Fibroblast of skin of scalp (primary cell): ENCODE data around the gene NDUFAF5.

ENCODE experiments used
- DNase-seq: peaks from one replicate; pipeline ENCODE4 v3.0.0-alpha.2; 2013

NDUFAF5 gene

DNA sequence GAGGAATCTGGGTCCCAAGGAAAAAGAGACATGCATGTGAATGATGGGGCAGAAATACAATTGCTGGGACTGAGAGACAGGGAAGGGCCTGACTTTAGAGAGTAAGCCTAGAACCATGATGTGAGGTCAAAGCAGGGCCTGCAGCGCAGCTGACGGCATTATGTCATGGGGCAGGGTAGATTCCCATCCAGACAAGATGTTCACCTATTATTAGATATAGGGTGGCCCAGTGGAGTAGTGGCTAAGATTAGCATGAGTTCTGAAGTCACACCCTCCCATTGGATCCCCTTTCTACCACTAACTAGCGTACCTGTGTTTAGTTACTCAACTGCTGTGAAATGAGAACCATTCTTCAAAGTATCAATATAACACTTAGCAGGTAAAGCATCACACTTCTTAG, 39.6 kb downstream of the NDUFAF5 start:
- no peak for DNase-seq

DNA sequence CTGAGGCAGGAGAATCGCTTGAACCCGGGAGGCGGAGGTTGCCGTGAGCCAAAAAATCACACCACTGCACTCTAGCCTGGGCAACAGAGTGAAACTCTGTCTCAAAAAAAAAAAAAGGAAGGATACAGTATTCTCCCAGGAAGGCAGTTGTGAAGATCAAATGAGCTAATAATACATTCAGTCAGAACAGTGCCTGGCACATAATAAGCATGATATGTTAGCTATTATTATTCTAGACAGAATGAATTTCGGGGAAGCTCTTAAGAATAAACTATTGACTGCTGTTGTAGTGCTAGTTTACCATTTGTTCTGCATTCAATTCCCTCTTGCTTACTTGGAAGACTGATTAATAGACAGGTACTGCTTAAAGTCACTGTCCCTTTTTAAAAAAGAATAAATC, 40.6 kb downstream of the NDUFAF5 start:
- DNase-seq, result no peak

DNA sequence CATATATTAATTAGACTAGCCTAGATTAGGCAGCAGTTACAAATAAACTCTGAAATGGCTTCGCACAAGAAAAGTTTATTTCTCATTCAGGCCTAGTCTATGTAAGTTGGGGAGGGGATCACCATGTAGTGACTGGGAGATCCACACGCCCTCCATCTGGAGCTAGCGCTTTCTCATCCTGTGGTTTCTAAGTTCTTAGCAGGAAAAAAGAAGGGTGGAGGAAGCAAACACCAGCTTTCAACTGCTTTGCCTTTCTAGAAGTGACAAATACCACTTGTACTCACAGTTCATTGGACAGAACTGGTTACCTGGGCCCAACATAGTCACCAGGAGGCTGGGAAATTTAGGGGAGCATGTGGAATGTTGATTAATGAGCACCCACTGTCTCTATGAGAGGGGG, 46.6 kb downstream of the NDUFAF5 start:
- no peak for DNase-seq

DNA sequence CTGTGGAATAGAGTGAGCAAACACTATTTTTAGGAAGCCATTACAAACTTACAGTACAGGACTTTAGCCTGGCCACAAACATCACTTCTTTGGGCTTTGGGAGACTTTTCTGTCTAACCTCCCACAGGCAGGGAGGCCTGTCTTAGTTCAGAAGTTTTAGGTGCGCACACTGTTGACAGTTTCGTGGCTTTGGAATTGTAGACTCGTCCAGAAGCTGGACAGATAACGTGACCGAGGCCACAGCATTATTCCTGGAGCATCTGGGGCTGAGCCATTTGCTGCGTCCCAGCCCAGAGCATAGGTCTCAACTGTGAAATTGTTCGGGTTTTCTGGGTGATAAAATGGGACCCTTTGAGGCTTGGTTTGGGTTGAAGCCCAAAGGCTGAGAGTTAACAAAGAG, 53.8 kb downstream of the NDUFAF5 start:
- DNase-seq, result no peak

DNA sequence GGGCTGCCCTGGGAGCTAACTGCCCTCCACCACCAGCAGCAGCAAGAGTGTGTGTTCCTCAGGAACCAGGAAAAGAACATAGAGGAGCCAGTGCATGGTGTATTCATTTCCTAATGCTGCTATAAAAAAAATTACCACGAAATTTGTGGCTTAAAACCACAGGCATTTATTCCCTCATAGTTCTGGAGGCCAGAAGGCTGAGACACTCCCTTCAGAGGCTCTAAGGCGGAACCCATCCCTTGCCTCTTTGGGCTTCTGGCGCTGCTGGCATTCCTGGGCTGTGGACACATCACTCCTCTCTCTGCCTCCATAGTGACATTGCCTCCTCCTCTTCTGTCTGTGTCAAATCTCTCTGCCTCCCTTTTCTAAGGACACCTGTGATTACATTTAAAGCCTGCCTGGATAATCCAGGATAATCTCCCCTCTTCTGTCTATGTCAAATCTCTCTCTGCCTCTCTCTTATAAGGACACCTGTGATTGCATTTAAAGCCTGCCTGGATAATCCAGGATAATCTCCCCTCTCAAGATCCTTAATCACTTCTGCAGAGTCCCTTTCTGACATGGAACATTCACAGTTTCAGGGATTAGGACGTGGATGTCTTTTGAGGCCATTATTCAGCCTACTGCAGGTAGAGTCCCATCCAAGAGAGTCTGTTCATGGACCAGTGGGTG, 54.7 kb downstream of the NDUFAF5 start:
- peak; percentile 95 for DNase-seq

DNA sequence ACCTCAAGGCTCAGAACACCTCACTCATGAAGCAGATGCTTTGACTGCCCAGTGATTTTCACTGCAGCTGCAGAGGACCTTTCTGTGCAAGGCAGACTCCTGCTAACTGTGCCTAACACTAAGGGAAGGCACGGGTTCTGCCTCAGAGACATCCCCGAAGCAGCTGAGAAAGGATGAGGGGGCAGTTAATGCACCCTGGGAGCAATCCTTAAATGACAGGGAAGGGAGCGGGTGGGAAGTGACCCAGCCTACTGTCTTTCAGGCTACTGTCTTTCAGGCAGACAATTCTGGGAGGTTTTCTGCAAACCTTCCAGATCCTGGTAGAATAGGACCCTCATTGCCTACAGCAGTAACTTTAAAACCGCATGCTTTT, 55.3 kb downstream of the NDUFAF5 start:
- DNase-seq, result no peak

DNA sequence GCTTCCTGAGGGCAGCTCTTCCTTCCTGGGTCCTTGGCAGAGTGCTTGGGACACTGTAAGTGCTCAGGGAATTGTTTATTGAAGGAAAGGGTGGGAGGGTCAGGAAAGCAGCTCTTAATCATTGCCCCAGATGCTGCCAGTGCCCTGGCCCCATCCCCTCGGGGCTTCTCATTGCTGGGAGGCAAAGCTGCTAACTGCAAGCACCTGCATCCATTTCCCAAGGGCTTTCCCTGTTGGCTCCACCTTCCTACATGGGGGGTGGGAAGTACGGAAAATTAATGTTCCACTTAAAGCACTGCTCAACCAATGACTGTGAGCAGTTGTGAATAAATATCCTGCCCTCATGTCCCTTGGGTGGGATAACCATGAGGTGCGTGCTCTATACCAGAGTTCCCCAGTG, 56.4 kb downstream of the NDUFAF5 start:
- no peak for DNase-seq

DNA sequence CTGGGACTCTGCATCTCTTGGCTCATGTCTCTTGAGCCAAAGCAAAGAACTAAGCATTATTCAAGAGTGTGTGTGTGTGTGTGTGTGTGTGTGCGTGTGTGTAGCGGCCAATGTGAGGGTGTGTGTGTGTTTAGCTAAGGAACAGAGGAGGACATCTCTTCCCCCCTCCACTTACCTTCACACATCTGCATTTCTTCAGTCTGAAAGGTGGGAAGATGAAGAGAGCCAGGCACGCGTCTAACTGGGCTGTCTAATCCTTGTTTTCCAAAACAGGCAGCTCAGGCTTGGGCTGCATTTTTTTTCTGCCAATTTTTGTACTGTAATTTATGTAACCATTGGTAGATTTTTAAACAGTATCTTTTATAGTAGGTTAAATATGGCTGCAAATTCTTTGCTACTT, 59.5 kb downstream of the NDUFAF5 start:
- DNase-seq, result no peak

DNA sequence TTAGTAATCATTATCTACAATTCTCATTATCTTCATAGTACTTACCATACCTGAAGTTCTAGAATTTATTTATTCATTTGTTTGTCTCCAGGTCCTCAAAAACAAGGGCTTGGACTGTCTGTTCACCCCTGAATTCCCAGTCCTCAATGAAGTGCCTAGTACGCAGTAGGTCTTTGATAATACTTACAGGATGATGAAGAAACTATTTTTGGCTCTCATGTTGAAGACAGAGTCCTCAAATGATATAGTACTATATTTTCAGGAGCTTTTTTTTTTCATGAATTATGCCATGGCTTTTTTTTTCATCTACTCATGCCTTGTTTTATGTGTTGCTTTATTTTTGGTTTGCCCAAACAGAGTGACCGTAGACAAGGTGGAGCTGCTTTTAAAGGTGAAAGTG, 66.5 kb downstream of the NDUFAF5 start:
- no peak for DNase-seq

DNA sequence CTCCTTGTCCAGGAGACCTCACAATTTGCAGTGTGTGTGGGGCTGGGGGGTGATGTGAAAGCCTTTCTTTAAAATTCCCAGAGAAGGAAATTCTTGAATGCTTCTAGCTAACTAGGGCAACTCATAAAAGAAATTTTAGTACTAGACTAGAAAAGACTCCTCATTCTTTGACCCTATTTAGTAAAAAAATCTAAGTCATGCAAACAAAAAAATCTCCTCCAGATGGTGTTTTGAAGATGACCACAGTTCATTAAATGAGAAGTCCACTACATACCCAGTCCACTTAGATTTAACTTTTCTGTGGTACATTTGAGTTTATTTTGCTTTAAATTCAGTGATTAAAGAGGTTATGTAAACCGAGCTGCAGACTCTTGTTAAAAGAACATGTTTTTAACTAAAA, 67.5 kb downstream of the NDUFAF5 start:
- peak; percentile 71 for DNase-seq

DNA sequence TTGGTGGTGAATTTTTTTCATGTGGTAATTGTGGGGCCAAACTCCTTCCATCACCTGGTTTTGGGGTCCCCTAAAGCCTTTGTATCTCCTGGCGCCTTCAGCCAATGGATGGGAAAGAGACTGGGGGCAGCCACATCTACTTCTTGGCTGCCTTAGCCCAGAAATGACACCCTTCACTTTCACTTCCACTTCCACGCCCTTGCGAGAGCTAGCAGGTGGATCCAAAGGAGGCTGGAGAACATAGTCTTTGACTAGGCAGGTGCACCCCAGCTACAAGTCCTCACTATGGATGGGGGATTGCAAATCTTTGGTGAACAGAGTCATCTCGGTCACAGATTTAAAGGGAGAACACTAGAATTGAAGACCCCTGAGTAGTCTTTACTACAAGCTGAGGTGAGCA, 70.8 kb downstream of the NDUFAF5 start:
- DNase-seq, result no peak

DNA sequence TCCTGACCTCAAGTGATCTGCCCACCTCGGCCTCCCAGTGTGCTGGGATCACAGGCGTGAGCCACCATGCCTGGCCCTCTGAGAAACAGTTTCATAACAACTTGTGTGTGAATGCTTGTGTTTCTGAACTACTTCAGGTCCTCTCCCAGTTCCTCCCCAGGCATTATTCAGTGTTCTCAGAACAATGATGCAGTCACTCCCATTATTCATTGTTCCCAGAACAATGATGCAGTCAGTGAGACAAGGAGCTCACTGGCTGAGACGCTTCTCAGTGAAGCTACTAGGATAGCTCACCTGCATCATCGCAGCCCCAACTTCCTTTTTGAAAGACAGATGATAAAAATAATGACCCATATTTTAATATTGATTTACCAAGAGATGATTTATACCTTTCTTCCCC, 71.5 kb downstream of the NDUFAF5 start:
- DNase-seq, result no peak

DNA sequence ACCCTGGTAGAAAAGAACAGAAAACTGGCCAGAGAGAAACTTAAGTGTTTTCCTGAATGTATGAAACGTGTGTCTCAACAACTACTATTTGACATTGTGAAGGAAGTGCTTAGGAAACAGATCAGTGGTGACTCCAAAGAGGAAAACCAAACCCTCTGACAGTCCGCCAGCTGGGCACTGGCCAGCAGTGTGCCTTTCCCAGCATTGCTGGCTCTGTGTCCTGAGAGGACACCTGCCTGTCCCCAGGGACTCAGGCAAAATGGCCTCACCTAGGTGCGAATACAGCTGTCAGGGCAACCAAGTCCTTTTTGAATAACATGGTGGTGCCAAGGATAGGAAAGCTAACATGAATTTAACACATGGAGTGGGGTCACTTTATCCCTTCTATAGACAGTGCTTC, 72.5 kb downstream of the NDUFAF5 start:
- no peak for DNase-seq

DNA sequence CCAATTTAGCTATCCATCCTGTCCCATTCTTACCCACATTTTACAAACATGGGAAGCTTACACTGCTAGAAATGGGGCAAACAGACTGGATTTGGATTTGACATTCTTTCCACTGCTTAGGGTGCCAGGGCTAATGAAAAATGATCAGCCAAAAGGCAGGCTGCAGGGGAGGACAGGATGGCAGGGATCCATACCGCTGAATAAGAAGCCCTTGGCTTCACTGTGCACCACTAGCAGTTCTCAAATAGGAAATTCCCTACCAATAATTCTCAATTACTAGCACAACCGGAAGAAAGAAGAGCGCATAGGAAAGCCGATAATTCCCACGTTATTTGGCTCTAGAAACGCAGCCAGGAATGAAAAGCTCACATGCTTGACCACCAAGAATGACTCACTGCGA, 73.1 kb downstream of the NDUFAF5 start:
- no peak for DNase-seq

DNA sequence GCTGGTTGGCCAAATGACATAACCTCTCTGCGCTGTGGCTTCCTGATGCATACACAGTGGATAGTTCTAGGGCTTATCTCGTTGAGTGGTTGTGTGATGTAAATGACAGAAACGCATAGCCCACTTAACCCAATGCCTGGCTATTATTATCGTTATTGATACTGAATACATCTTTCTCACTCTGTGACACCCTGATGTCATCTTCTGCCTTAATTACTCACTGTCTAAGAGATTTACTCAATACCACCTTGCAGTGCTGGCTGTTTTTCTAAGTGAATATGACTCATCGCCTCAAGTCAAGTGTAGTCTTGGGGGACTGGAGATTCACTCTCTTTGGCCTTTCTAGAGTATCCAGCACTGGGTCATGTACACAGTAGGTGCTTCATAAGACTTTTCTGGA, 73.6 kb downstream of the NDUFAF5 start:
- DNase-seq, result no peak

DNA sequence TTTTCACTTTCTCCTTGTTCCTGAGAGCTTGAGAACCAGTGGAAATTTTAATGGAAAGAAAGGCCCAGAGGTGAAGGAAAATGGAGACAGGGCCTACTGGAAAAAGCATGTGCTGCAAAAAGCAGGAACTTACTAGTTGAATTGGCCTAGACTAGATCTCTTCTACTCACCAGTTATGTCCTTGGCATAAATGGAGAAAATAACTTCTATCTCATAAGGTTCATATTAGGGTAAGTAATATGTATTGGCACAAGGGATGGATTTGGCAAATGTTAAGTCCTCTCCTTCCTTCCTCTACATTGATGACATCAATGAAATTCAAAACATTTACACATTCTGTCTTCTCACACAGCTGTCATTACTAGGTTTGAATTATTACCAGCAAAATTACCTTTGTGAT, 74.0 kb downstream of the NDUFAF5 start:
- DNase-seq, result no peak

DNA sequence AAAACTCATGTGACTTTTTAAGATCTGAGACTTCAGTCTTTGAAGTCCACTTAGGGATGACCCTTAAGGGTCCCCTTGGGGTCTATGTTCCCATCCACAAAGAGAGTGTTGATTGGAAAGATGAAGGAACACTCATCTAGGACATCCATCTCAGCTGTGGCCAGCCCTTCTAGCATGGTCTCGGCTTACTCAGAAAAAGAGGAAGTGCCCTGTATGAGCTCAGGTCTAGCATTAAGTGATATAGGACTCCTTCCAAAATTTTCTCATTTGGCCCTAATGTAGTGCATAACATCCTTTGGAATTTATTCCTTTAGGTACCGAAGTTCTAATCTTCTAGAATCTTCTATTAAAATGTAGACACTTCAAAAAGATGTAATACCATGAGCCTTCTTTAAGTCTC, 77.4 kb downstream of the NDUFAF5 start:
- no peak for DNase-seq

DNA sequence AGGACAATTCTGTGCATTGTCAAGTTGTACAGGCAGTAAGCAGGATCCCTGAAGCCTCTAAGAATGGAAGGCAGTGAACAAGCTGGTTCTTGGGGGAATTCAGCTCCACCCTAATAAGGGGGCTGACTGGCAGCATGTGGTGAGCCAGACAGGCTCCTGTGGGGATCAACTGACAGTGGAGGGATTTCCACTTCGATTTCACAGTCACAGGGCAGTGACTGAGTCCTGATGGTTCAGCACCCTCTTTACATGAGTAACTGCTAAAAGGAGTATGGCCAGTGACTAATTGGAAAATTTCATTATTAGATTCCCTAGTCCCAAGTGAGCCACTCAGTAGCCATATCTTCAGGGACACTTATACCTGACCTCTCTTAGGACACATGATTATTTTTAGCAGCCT, 78.4 kb downstream of the NDUFAF5 start:
- DNase-seq, result no peak

DNA sequence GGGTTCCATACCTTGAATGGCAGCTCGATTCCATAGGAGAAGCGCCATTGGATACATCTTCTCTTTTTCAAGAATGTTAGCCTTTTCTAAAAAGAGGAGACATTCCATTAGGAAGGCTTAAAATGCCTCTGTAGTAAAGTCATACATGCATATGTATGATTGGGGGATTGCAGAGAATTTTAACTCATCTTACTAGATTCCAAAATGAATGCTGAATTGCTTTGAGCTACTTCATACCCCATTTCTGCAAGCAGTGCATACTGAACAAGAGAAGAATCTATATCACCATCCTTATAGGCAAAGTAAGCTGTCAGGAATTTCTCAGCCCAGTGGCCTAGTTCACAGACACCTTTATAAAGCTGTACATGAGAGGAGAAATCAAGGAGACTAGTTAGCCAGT, 80.3 kb downstream of the NDUFAF5 start:
- DNase-seq, result peak; percentile 78

DNA sequence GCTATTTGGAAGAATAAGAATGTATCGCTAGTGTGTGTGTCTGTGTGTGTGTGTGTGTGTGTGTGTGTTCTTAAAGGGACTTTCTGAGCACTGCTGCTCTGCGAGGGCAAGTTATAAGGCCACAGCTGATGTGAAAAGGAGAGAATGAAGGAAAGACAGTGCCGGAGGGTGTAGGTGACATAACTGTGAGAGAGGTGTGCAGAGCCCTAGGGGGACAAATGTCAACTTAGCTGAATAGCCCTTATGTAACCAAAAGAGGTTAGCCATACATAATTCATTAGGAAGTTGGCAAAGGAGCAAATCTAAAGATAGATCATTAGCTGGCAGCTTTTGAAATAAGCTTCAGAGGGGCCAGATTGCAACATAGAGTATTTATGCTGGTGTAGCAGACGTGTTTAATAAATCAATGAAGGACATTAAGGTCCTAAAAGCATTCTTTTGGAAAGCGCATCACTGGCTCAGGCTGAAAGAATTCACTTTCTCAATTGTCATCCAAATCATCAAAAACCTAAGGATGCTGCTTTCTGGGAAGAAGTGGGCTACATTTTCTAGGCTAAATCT, 81.0 kb downstream of the NDUFAF5 start:
- peak; percentile 85 for DNase-seq

DNA sequence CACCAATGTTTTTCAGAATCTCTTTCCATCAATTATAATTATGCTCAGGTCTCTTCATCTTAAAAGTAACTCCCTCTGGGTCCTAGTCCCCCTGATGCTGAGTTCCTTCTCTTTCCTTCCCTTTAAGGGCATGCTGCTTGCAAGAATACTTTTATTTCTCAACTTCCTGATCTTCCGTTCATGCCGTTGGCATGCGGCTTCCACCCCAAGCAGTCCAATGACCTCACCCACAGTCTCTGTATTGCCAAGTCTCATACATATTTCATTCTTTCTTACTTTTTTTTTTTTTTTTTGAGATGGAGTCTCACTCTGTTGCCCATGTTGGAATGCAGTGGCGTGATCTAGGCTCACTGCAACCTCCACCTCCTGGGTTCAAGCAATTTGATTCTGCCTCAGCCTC, 83.5 kb downstream of the NDUFAF5 start:
- DNase-seq, result peak; percentile 94

DNA sequence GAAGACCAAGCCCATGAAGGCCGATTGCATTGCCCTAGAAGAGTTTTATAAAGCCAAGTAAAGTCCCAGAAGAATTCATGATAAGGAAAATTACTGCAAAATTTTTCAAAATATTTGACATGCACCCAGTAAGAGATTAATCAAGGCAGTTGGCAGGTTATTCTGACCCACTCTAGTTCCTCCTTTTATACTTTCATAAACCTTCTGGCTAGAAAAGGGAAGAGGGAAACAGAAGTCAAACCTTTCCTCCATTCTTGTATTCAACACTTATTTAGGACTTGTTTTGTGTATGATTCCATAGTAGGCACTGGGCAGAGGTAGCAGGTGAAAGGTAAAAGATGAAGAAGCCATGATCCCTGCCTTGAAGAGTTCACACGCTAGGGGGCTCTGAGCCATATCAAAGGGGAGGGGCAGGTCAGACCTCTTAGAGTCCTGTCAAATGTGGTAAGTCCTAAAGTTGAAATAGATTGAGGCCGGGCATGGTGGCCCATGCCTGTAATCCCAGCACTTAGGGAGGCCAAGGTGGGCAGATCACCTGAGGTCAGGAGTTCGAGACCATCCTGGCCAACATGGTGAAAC, 85.4 kb downstream of the NDUFAF5 start:
- DNase-seq, result no peak
